Breast epithelium (tissue), 4 donors: ENCODE results near the gene ABCE1. TPM values are rescaled to one million over a fixed set of nuclear protein-coding genes. Genes with fewer than 3 reads are reported as not detected.

Source experiments
- DNase-seq, 2 donors: peaks; one replicate each; pipeline ENCODE4 v3.0.0-alpha.2; 2019; ENCODE audit warnings: low spot score in 2 of 2
- H3K27ac ChIP-seq, 2 donors: fragments of 200-600 bp; sonication (generic) in 1 of 2; one replicate each; pipeline ENCODE4 v1.5.1; 2016 to 2019; ENCODE audit warnings: mild to moderate bottlenecking in 1 of 2
- H3K27me3 ChIP-seq, 2 donors: fragments of 200-600 bp; sonication (generic) in 1 of 2; one replicate each; pipeline versions ENCODE4 v1.5.1 to v1.6.0; 2017 to 2019; ENCODE audit warnings: control low read depth in 1 of 2, mild to moderate bottlenecking in 1 of 2
- H3K36me3 ChIP-seq: fragments of 200-600 bp; one replicate; pipeline ENCODE4 v1.5.1; 2019
- H3K4me1 ChIP-seq, 2 donors: fragments of 200-600 bp; sonication (generic); one replicate each; pipeline ENCODE4 v1.5.1; 2016 to 2019; ENCODE audit warnings: control low read depth in 1 of 2
- H3K4me3 ChIP-seq, 3 donors: fragments of 200-600 bp; sonication (generic); 1 replicate in 2 of 3; 2 replicates in 1 of 3; pipeline ENCODE4 v1.5.1; 2016 to 2019; ENCODE audit warnings: mild to moderate bottlenecking in 3 of 3, moderate library complexity in 2 of 3
- H3K9me3 ChIP-seq, 2 donors: fragments of 200-600 bp; sonication (generic) in 1 of 2; one replicate each; pipeline ENCODE4 v1.5.1; 2016 to 2019; ENCODE audit warnings: control low read depth in 1 of 2
- CTCF ChIP-seq, 3 donors: fragments of 450-650 bp; IDR thresholded peaks; one replicate each; pipeline ENCODE4 v1.5.1; 2016 to 2017; ENCODE audit warnings: antibody characterized with exemption in 3 of 3, mild to moderate bottlenecking in 3 of 3, moderate library complexity in 3 of 3
- POLR2A ChIP-seq: fragments of 450-650 bp; IDR thresholded peaks from one replicate; pipeline ENCODE4 v1.6.1; 2016; ENCODE audit warnings: antibody characterized with exemption, mild to moderate bottlenecking, moderate library complexity
- POLR2AphosphoS5 ChIP-seq, 3 donors: sonication (generic); formaldehyde crosslinking; IDR thresholded peaks; one replicate each; pipeline ENCODE4 v1.6.1; 2017; ENCODE audit warnings: antibody characterized with exemption in 3 of 3
- intact Hi-C: fragments of 100-400 bp; cut with DNase I; formaldehyde crosslinking; loops from one replicate; pipeline ENCODE4 v1.15.1; 2023; ENCODE audit warnings: low total_unique reads
- total RNA-seq, 3 donors: library from RNA; depleted of rRNA; stranded (reverse); fragments of >200 nt; gene quantifications; one replicate each; pipeline ENCODE4 v1.1.0, GENCODE V29; 2016

Gene ABCE1
- total RNA-seq, 3 donors from 2014 or later, result 56.8 to 85.2 (median 78.0) TPM

- peaks cover 4 to 8% of the 10 kb centered on the region in 2 donors for H3K9me3 ChIP-seq
- no peak overlapping the region for H3K4me3 ChIP-seq
- H3K27me3 ChIP-seq, result no peaks in the 10 kb centered on the region
- no peak for DNase-seq
- peaks cover 13% of the 10 kb centered on the region for H3K36me3 ChIP-seq
- H3K4me1 ChIP-seq, result no peaks in the 10 kb centered on the region
- TF ChIP-seq POLR2A (no peak), CTCF (IDR thresholded peaks at IDR 0.05) (no peak), POLR2AphosphoS5 (IDR thresholded peaks at IDR 0.05) (no peak)
- H3K27ac ChIP-seq, result no peak overlapping the region
- intact Hi-C loops, result no loop called here
Observed at GRCh38 chr4:145090380-145090779, 7.7 kb upstream of the ABCE1 start.

GRCh38 chr4:145093638-145094037 is 4.5 kb upstream of the ABCE1 start:
- intact Hi-C loops, result no loop called here
- H3K4me3 ChIP-seq, result no peak overlapping the region
- TF ChIP-seq CTCF (IDR thresholded peaks at IDR 0.05) (no peak), POLR2A (no peak), POLR2AphosphoS5 (IDR thresholded peaks at IDR 0.05) (no peak)

GRCh38 chr4:145097331-145097820 is 735 bp upstream of the ABCE1 start:
- Histone ChIP-seq H3K9me3 (peaks cover 4 to 8% of the 10 kb centered on the region in 2 donors), H3K27me3 (no peaks in the 10 kb centered on the region), H3K27ac (peak overlapping the region; percentile 95 to 96), H3K36me3 (peaks cover 4% of the 10 kb centered on the region), H3K4me3 (peak overlapping the region; percentile 68 to 95 (median 69)), H3K4me1 (no peaks in the 10 kb centered on the region)
- TF ChIP-seq POLR2AphosphoS5 (IDR thresholded peaks at IDR 0.05) (no peak), POLR2A (no peak), CTCF (IDR thresholded peaks at IDR 0.05) (no peak)
- intact Hi-C loops, result no loop called here
- DNase-seq, result no peak

More at GRCh38 chr4:145093638-145094037, 4.5 kb upstream of the ABCE1 start:
- no peak for DNase-seq
- H3K9me3 ChIP-seq, result peaks cover 4 to 8% of the 10 kb centered on the region in 2 donors
- H3K4me1 ChIP-seq, result no peaks in the 10 kb centered on the region
- no peaks in the 10 kb centered on the region for H3K27me3 ChIP-seq
- H3K36me3 ChIP-seq, result peaks cover 13% of the 10 kb centered on the region
- no peak overlapping the region for H3K27ac ChIP-seq

GRCh38 chr4:145098675-145099037 is 545 bp downstream of the ABCE1 start:
- TF ChIP-seq POLR2AphosphoS5 (IDR thresholded peaks at IDR 0.05) (no peak), CTCF (IDR thresholded peaks at IDR 0.05) (no peak), POLR2A (no peak)
- H3K36me3 ChIP-seq, result peaks cover 3% of the 10 kb centered on the region
- no peaks in the 10 kb centered on the region for H3K27me3 ChIP-seq
- peak in 1 of 2 donors; percentile 24 for DNase-seq
- H3K4me3 ChIP-seq, result peak overlapping the region; percentile 68 to 95 (median 69)
- H3K9me3 ChIP-seq, result peaks cover 4 to 7% of the 10 kb centered on the region in 2 donors
- no peaks in the 10 kb centered on the region for H3K4me1 ChIP-seq
- peak overlapping the region; percentile 95 to 96 for H3K27ac ChIP-seq
- intact Hi-C loops, result no loop called here

GRCh38 chr4:145099653-145100052 is 1.5 kb downstream of the ABCE1 start:
- no peak for DNase-seq
- no peaks in the 10 kb centered on the region for H3K9me3 ChIP-seq
- H3K4me3 ChIP-seq, result peak overlapping the region; percentile 68 to 95 (median 69)
- H3K36me3 ChIP-seq, result no peaks in the 10 kb centered on the region
- intact Hi-C loops, result no loop called here
- no peak overlapping the region for H3K27ac ChIP-seq
- no peak for TF ChIP-seq POLR2AphosphoS5 (IDR thresholded peaks at IDR 0.05)
- no peak for TF ChIP-seq CTCF (IDR thresholded peaks at IDR 0.05)
- TF ChIP-seq POLR2A, result no peak
- H3K27me3 ChIP-seq, result no peaks in the 10 kb centered on the region
- no peaks in the 10 kb centered on the region for H3K4me1 ChIP-seq
